ENCODE measurements around the gene PLD1.

DNA sequence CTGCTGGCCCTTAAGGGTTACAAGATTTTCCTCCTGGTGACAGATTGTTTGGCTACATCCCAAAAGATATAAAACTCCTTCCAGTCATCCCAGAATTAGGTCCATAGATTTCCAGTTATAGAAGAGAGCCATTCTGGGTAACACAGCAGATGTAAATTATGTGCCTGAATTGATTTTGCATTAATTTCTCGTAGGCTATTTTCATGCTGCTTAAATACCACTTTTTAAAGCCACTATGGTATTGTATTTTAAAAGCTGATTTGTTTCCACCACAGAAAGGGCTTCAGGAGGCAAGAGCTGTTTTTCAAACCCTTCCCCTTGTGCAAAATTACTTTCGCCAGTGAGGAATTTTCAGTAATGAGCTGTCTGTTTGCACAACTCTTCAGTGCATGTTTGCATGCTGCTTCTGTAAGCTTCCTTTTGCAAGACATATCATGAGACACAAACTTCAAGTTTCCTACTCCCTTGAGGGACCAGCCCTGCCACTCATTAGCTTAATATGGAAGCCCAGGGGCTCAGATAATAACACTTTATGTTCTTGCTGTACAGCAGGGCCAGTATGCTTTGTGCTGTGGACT lies 244.7 kb downstream of the PLD1 start:
- TF ChIP-seq, protein P1, sequence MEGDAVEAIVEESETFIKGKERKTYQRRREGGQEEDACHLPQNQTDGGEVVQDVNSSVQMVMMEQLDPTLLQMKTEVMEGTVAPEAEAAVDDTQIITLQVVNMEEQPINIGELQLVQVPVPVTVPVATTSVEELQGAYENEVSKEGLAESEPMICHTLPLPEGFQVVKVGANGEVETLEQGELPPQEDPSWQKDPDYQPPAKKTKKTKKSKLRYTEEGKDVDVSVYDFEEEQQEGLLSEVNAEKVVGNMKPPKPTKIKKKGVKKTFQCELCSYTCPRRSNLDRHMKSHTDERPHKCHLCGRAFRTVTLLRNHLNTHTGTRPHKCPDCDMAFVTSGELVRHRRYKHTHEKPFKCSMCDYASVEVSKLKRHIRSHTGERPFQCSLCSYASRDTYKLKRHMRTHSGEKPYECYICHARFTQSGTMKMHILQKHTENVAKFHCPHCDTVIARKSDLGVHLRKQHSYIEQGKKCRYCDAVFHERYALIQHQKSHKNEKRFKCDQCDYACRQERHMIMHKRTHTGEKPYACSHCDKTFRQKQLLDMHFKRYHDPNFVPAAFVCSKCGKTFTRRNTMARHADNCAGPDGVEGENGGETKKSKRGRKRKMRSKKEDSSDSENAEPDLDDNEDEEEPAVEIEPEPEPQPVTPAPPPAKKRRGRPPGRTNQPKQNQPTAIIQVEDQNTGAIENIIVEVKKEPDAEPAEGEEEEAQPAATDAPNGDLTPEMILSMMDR (tag by site-specific recombination; IDR thresholded peaks at IDR 0.05) = no peak
- no peak for TF ChIP-seq ZNF133 (tag by site-specific recombination; IDR thresholded peaks at IDR 0.05)
- TF ChIP-seq RBAK (tag by site-specific recombination; IDR thresholded peaks at IDR 0.05) = no peak
- TF ChIP-seq ZNF324 (tag by site-specific recombination; IDR thresholded peaks at IDR 0.05) = no peak
- TF ChIP-seq, protein P2, sequence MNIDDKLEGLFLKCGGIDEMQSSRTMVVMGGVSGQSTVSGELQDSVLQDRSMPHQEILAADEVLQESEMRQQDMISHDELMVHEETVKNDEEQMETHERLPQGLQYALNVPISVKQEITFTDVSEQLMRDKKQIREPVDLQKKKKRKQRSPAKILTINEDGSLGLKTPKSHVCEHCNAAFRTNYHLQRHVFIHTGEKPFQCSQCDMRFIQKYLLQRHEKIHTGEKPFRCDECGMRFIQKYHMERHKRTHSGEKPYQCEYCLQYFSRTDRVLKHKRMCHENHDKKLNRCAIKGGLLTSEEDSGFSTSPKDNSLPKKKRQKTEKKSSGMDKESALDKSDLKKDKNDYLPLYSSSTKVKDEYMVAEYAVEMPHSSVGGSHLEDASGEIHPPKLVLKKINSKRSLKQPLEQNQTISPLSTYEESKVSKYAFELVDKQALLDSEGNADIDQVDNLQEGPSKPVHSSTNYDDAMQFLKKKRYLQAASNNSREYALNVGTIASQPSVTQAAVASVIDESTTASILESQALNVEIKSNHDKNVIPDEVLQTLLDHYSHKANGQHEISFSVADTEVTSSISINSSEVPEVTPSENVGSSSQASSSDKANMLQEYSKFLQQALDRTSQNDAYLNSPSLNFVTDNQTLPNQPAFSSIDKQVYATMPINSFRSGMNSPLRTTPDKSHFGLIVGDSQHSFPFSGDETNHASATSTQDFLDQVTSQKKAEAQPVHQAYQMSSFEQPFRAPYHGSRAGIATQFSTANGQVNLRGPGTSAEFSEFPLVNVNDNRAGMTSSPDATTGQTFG (tag by site-specific recombination; IDR thresholded peaks at IDR 0.05; ENCODE audit: borderline replicate concordance) = no peak
- no peak for TF ChIP-seq ZBTB7A (tag by site-specific recombination; IDR thresholded peaks at IDR 0.05; ENCODE audit: low read depth)
- no peak for TF ChIP-seq SALL2 (tag by site-specific recombination; IDR thresholded peaks at IDR 0.05; ENCODE audit: borderline replicate concordance)
- TF ChIP-seq, protein P3, sequence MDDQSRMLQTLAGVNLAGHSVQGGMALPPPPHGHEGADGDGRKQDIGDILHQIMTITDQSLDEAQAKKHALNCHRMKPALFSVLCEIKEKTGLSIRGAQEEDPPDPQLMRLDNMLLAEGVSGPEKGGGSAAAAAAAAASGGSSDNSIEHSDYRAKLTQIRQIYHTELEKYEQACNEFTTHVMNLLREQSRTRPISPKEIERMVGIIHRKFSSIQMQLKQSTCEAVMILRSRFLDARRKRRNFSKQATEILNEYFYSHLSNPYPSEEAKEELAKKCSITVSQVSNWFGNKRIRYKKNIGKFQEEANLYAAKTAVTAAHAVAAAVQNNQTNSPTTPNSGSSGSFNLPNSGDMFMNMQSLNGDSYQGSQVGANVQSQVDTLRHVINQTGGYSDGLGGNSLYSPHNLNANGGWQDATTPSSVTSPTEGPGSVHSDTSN (CRISPR knock-in tag; IDR thresholded peaks at IDR 0.05) = no peak
- no peak for TF ChIP-seq PATZ1 (tag by site-specific recombination; IDR thresholded peaks at IDR 0.05)
- TF ChIP-seq, protein P4, sequence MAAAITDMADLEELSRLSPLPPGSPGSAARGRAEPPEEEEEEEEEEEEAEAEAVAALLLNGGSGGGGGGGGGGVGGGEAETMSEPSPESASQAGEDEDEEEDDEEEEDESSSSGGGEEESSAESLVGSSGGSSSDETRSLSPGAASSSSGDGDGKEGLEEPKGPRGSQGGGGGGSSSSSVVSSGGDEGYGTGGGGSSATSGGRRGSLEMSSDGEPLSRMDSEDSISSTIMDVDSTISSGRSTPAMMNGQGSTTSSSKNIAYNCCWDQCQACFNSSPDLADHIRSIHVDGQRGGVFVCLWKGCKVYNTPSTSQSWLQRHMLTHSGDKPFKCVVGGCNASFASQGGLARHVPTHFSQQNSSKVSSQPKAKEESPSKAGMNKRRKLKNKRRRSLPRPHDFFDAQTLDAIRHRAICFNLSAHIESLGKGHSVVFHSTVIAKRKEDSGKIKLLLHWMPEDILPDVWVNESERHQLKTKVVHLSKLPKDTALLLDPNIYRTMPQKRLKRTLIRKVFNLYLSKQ (tag by site-specific recombination; IDR thresholded peaks at IDR 0.05; ENCODE audit: borderline replicate concordance) = no peak
- TF ChIP-seq HOXC10 (CRISPR knock-in tag; IDR thresholded peaks at IDR 0.05) = no peak
- TF ChIP-seq ZNF292 (tag by site-specific recombination; IDR thresholded peaks at IDR 0.05; ENCODE audit: borderline replicate concordance, low read depth) = no peak
- TF ChIP-seq ZNF48 (tag by site-specific recombination; IDR thresholded peaks at IDR 0.05) = no peak
- no peak for TF ChIP-seq ELK4 (IDR thresholded peaks at IDR 0.05; ENCODE audit: borderline replicate concordance, low read depth, low read length)

All from HEK293 (cell line).